ENCODE measurements around the gene CTDSPL. TPM values are rescaled to one million over a fixed set of nuclear protein-coding genes. Genes with fewer than 3 reads are reported as not detected.

The CTDSPL gene
- total RNA-seq, 1 experiment from 2014 or later, result 14.0 TPM

GRCh38 chr3:37961622-37962431, 100.1 kb downstream of the CTDSPL start:
- DNase-seq (ENCODE audit: low spot score), result peak; percentile 59
- Histone ChIP-seq H3K4me3 (ENCODE audit: low read depth, low read length, poor library complexity, severe bottlenecking) (no peak overlapping the region), H3K4me1 (ENCODE audit: insufficient read depth, low read length, poor library complexity, severe bottlenecking) (peaks cover 43% of the 10 kb centered on the region), H3K36me3 (ENCODE audit: insufficient read depth, low read length, poor library complexity, severe bottlenecking) (no peaks in the 10 kb centered on the region), H3K27ac (ENCODE audit: low read depth, low read length, poor library complexity, severe bottlenecking) (peak overlapping the region; percentile 48), H3K27me3 (replicated peaks; ENCODE audit: insufficient read depth, low read depth, low read length, poor library complexity) (no peaks in the 10 kb centered on the region), H3K9me3 (ENCODE audit: low read depth, low read length, poor library complexity, severe bottlenecking) (no peaks in the 10 kb centered on the region)
- no peak for TF ChIP-seq EZH2 (IDR thresholded peaks at IDR 0.05; ENCODE audit: borderline replicate concordance, low read depth, low read length, poor library complexity, severe bottlenecking)
- TF ChIP-seq CTCF (conservative IDR thresholded peaks at IDR 0.05; ENCODE audit: low read depth, low read length), result no peak
- POLR2A ChIA-PET (ENCODE audit: low non-redundant PET), result no interaction called here
- CTCF ChIA-PET, result no interaction called here
- BruUV-seq (replicated peaks), result no TSS peak
- intact Hi-C loops (cut with micrococcal nuclease; ENCODE audit: unreplicated experiment), result no loop called here

GRCh38 chr3:37963016-37963415, 101.3 kb downstream of the CTDSPL start:
- Histone ChIP-seq H3K4me3 (ENCODE audit: low read depth, low read length, poor library complexity, severe bottlenecking) (no peak overlapping the region), H3K36me3 (ENCODE audit: insufficient read depth, low read length, poor library complexity, severe bottlenecking) (no peaks in the 10 kb centered on the region), H3K27ac (ENCODE audit: low read depth, low read length, poor library complexity, severe bottlenecking) (no peak overlapping the region), H3K9me3 (ENCODE audit: low read depth, low read length, poor library complexity, severe bottlenecking) (no peaks in the 10 kb centered on the region), H3K27me3 (replicated peaks; ENCODE audit: insufficient read depth, low read depth, low read length, poor library complexity) (no peaks in the 10 kb centered on the region), H3K4me1 (ENCODE audit: insufficient read depth, low read length, poor library complexity, severe bottlenecking) (peaks cover 31% of the 10 kb centered on the region)
- intact Hi-C loops (cut with micrococcal nuclease; ENCODE audit: unreplicated experiment), result no loop called here
- no TSS peak for BruUV-seq (replicated peaks)
- CTCF ChIA-PET, result no interaction called here
- TF ChIP-seq EZH2 (IDR thresholded peaks at IDR 0.05; ENCODE audit: borderline replicate concordance, low read depth, low read length, poor library complexity, severe bottlenecking) (no peak), CTCF (conservative IDR thresholded peaks at IDR 0.05; ENCODE audit: low read depth, low read length) (no peak)
- POLR2A ChIA-PET (ENCODE audit: low non-redundant PET), result no interaction called here
- DNase-seq (ENCODE audit: low spot score), result no peak

- POLR2A ChIA-PET (ENCODE audit: low non-redundant PET), result no interaction called here
- Histone ChIP-seq H3K9me3 (ENCODE audit: low read depth, low read length, poor library complexity, severe bottlenecking) (no peaks in the 10 kb centered on the region), H3K4me3 (ENCODE audit: low read depth, low read length, poor library complexity, severe bottlenecking) (no peak overlapping the region), H3K36me3 (ENCODE audit: insufficient read depth, low read length, poor library complexity, severe bottlenecking) (no peaks in the 10 kb centered on the region), H3K27ac (ENCODE audit: low read depth, low read length, poor library complexity, severe bottlenecking) (no peak overlapping the region), H3K4me1 (ENCODE audit: insufficient read depth, low read length, poor library complexity, severe bottlenecking) (peaks cover 31% of the 10 kb centered on the region), H3K27me3 (replicated peaks; ENCODE audit: insufficient read depth, low read depth, low read length, poor library complexity) (no peaks in the 10 kb centered on the region)
- CTCF ChIA-PET, result no interaction called here
- no TSS peak for BruUV-seq (replicated peaks)
- DNase-seq (ENCODE audit: low spot score), result no peak
- TF ChIP-seq EZH2 (IDR thresholded peaks at IDR 0.05; ENCODE audit: borderline replicate concordance, low read depth, low read length, poor library complexity, severe bottlenecking), result no peak
- no peak for TF ChIP-seq CTCF (conservative IDR thresholded peaks at IDR 0.05; ENCODE audit: low read depth, low read length)
- intact Hi-C loops (cut with micrococcal nuclease; ENCODE audit: unreplicated experiment), result no loop called here
These were observed 102.0 kb downstream of the CTDSPL start for GRCh38 chr3:37963635-37964034.

All from A673 (cell line).